Osteocyte (in vitro differentiated cells): ENCODE measurements around the gene NR2F2. TPM values are rescaled to one million over a fixed set of nuclear protein-coding genes. Genes with fewer than 3 reads are reported as not detected.

ENCODE experiments used
- DNase-seq: peaks from one replicate; pipeline ENCODE4 v3.0.0; 2021; ENCODE audit warnings: mixed read lengths; ENCODE audit not compliant: unreplicated experiment; ENCODE audit errors: extremely low spot score
- H3K27ac Mint-ChIP-seq: one replicate; pipeline ENCODE4 v1.8.0; 2021; ENCODE audit warnings: mild to moderate bottlenecking, mixed read lengths; ENCODE audit not compliant: unreplicated experiment
- H3K27me3 Mint-ChIP-seq: one replicate; pipeline ENCODE4 v1.8.0; 2021; ENCODE audit warnings: mixed read lengths; ENCODE audit not compliant: unreplicated experiment
- H3K36me3 Mint-ChIP-seq: one replicate; pipeline ENCODE4 v1.8.0; 2021; ENCODE audit warnings: mixed read lengths; ENCODE audit not compliant: unreplicated experiment
- H3K4me1 Mint-ChIP-seq: one replicate; pipeline ENCODE4 v1.8.0; 2021; ENCODE audit warnings: mixed read lengths; ENCODE audit not compliant: unreplicated experiment
- H3K4me3 Mint-ChIP-seq: one replicate; pipeline ENCODE4 v1.8.0; 2021; ENCODE audit warnings: mild to moderate bottlenecking, moderate library complexity, mixed read lengths; ENCODE audit not compliant: unreplicated experiment
- H3K9me3 Mint-ChIP-seq: one replicate; pipeline ENCODE4 v1.8.0; 2021; ENCODE audit warnings: mixed read lengths; ENCODE audit not compliant: unreplicated experiment
- CTCF ChIP-seq: fragments of 200-600 bp; sonication (generic); IDR thresholded peaks from 2 replicates; pipeline ENCODE4 v1.5.0; 2021; ENCODE audit warnings: antibody characterized with exemption, mild to moderate bottlenecking, moderate library complexity
- total RNA-seq: library from RNA; stranded (reverse); gene quantifications from 2 replicates; pipeline ENCODE4 v1.2.1, GENCODE V29; 2021

Gene NR2F2
- total RNA-seq, 1 donor from 2014 or later = 286 TPM

- peak overlapping the region; percentile 98 for H3K4me3 Mint-ChIP-seq
- no peaks in the 10 kb centered on the region for H3K27me3 Mint-ChIP-seq
- peaks cover 55% of the 10 kb centered on the region for H3K4me1 Mint-ChIP-seq
- H3K9me3 Mint-ChIP-seq = no peaks in the 10 kb centered on the region
- H3K27ac Mint-ChIP-seq = peak overlapping the region; percentile 99
- DNase-seq = no peak
- peaks cover 2% of the 10 kb centered on the region for H3K36me3 Mint-ChIP-seq
- no peak for TF ChIP-seq CTCF
Measured at GRCh38 chr15:96324940-96325540, 5.5 kb upstream of the NR2F2 start.

DNA sequence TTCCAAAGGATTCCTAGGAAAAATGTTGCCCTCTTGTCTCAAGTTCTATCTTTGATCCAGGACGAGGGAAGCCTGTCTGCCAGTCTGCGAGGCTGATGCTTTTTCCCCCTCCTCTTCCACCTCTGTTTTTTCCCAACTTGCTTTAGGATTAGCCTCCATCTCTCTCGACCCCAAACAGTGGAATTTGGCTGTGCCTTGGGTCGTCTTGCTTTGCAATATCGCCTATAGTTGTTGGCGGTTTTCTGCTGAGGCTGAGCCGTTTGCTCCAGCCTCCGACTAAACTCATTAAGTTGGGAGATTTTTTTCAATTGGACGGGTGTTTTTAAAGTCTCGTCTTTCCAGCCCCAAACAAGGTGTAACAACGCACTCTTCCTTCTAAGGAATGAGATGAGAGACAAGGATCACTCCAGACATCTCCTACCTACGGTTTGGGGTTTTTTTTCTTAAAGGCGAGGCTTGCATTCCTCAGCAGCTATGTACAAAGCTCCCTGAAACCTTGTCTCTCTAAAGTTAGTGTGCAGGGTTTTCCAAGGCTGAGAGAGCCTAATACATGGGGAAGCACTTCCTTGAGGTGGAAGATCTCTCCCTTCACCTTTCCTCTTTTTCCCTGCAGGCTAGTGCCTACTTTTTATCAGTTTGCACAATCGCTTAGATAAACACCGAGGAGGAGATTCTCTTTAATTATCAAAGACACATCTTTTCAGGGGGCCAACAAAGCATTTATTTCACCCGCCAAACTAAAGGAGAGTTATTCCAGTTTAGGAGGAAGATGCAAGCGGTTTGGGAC is 4.8 kb upstream of the NR2F2 start:
- TF ChIP-seq CTCF = no peak
- H3K36me3 Mint-ChIP-seq = peaks cover 4% of the 10 kb centered on the region
- H3K4me3 Mint-ChIP-seq = peak overlapping the region; percentile 98
- H3K27me3 Mint-ChIP-seq = no peaks in the 10 kb centered on the region
- H3K9me3 Mint-ChIP-seq = no peaks in the 10 kb centered on the region
- DNase-seq = no peak
- H3K27ac Mint-ChIP-seq = peak overlapping the region; percentile 99
- peaks cover 51% of the 10 kb centered on the region for H3K4me1 Mint-ChIP-seq

GRCh38 chr15:96326328-96327154 is 4.0 kb upstream of the NR2F2 start:
- peaks cover 7% of the 10 kb centered on the region for H3K36me3 Mint-ChIP-seq
- no peak for TF ChIP-seq CTCF
- no peak for DNase-seq
- H3K27ac Mint-ChIP-seq = peak overlapping the region; percentile 99
- H3K27me3 Mint-ChIP-seq = no peaks in the 10 kb centered on the region
- H3K4me3 Mint-ChIP-seq = peak overlapping the region; percentile 98
- H3K4me1 Mint-ChIP-seq = peaks cover 44% of the 10 kb centered on the region
- H3K9me3 Mint-ChIP-seq = no peaks in the 10 kb centered on the region

DNA sequence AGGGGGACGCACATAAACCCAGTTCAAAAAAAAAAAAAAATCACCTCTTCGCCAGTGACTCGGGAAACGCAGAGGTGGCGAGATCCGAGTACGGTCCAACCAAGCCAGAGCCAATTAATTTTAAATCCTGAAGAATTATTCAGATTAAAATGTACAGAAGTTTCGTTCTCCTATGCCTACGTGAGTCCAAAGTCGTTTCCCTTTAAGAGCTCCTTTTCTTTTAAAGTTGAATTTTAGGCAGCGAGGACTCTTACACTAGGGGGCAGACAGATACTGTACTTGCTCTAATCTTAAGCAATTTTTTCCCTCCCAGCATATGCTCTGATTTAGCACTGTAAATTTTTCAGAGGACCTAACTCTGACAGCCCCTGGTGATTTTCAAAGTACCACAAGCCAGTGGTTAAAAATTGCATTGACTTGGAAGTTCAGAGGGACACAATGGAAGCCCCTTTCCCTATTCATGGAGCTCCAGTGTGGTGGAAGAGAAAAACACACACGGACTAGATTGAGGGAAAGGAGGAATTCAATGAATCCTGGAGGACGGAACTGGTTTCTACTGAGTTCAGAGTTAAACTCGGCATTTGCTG is 3.3 kb upstream of the NR2F2 start:
- peaks cover 43% of the 10 kb centered on the region for H3K4me1 Mint-ChIP-seq
- no peak for DNase-seq
- peak overlapping the region; percentile 98 for H3K4me3 Mint-ChIP-seq
- H3K9me3 Mint-ChIP-seq = no peaks in the 10 kb centered on the region
- peak overlapping the region; percentile 99 for H3K27ac Mint-ChIP-seq
- peaks cover 10% of the 10 kb centered on the region for H3K36me3 Mint-ChIP-seq
- H3K27me3 Mint-ChIP-seq = no peaks in the 10 kb centered on the region
- peak; percentile 81 for TF ChIP-seq CTCF
